CD4-positive, alpha-beta T cell (primary cell): ENCODE results near the gene KCNJ8. TPM values are rescaled to one million over a fixed set of nuclear protein-coding genes. Genes with fewer than 3 reads are reported as not detected.
"Not testable (repeated sequence)": the region's sequence is repeated elsewhere in the genome, so short reads cannot be mapped to it uniquely, and the experiment has no call there.

Source experiments
- ATAC-seq: fragments of 200-7000 bp; cut with Tn5 transposase; one replicate; pipeline ENCODE4 v1.10.0; 2022; ENCODE audit warnings: mild to moderate bottlenecking; ENCODE audit not compliant: poor library complexity
- CTCF ChIA-PET: fragments of 350-600 bp; sonication (Branson Sonifier 250); formaldehyde crosslinking; loops from one replicate; lab custom pipeline; 2021; ENCODE audit warnings: antibody characterized with exemption, inconsistent platforms; lab: Charles Lee
- POLR2A ChIA-PET: fragments of 350-600 bp; sonication (Branson Sonifier 250); formaldehyde crosslinking; loops from one replicate; lab custom pipeline; 2021; ENCODE audit warnings: antibody characterized with exemption, inconsistent platforms; lab: Charles Lee
- DNase-seq, 14 experiments: peaks; one replicate each; pipeline ENCODE4 v3.0.0-alpha.2; 2013 to 2020; ENCODE audit warnings: mixed read lengths in 2 of 14
- H3K27ac ChIP-seq, 2 donors: one replicate each; pipeline versions ENCODE4 v1.5.1 to v1.7.0; 2013; ENCODE audit warnings: low read length in 2 of 2, low read depth in 1 of 2, mild to moderate bottlenecking in 1 of 2
- H3K27me3 ChIP-seq, 2 experiments: 1 replicate in 1 of 2; 2 replicates in 1 of 2; pipeline versions ENCODE4 v1.6.1 to v1.7.0; 2013; ENCODE audit warnings: low read length in 2 of 2, control low read depth in 1 of 2, mild to moderate bottlenecking in 1 of 2, moderate library complexity in 1 of 2; ENCODE audit not compliant: insufficient read depth in 2 of 2, control insufficient read depth in 1 of 2
- H3K36me3 ChIP-seq: one replicate; pipeline ENCODE4 v1.6.1; 2013; ENCODE audit warnings: low read length, control low read depth; ENCODE audit not compliant: insufficient read depth
- H3K4me1 ChIP-seq: one replicate; pipeline ENCODE4 v1.6.1; 2013; ENCODE audit warnings: low read length, control low read depth; ENCODE audit not compliant: insufficient read depth
- H3K4me3 ChIP-seq: one replicate; pipeline ENCODE4 v1.5.1; 2013; ENCODE audit warnings: mild to moderate bottlenecking, low read length, moderate library complexity
- H3K9me3 ChIP-seq, 2 experiments: 1 replicate in 1 of 2; 2 replicates in 1 of 2; pipeline versions ENCODE4 v1.6.1 to v1.7.0; 2013; ENCODE audit warnings: low read length in 2 of 2, mild to moderate bottlenecking in 2 of 2, control low read depth in 1 of 2, moderate library complexity in 1 of 2; ENCODE audit not compliant: control insufficient read depth in 1 of 2, insufficient read depth in 1 of 2
- H3K27ac Mint-ChIP-seq: one replicate; pipeline ENCODE4 v1.8.0; 2020; ENCODE audit warnings: mixed read lengths
- H3K27me3 Mint-ChIP-seq: one replicate; pipeline ENCODE4 v1.8.0; 2021; ENCODE audit warnings: mixed read lengths
- H3K36me3 Mint-ChIP-seq: one replicate; pipeline ENCODE4 v1.8.0; 2021; ENCODE audit warnings: low read depth, mixed read lengths
- H3K4me1 Mint-ChIP-seq: one replicate; pipeline ENCODE4 v1.8.0; 2021; ENCODE audit warnings: low read depth, mixed read lengths
- H3K4me3 Mint-ChIP-seq: one replicate; pipeline ENCODE4 v1.8.0; 2020; ENCODE audit warnings: mild to moderate bottlenecking, mixed read lengths
- H3K9me3 Mint-ChIP-seq: one replicate; pipeline ENCODE4 v1.8.0; 2020; ENCODE audit warnings: mixed read lengths
- intact Hi-C, 2 experiments: fragments of 100-400 bp; cut with DNase I in 1 of 2; cut with micrococcal nuclease in 1 of 2; formaldehyde crosslinking; loops; one replicate each; pipeline versions ENCODE4 v1.15.1 to v1.9.0; 2023 to 2025; cut with DNase I, micrococcal nuclease
- total RNA-seq, 174 experiments: library from RNA in 2 of 174; stranded (reverse) in 2 of 174; gene quantifications; one replicate each; pipeline ENCODE4 v1.2.3 and lab custom pipeline; 2021 to 2026
- TF ChIP-seq, protein P1 (sequence below): fragments of 200-600 bp; IDR thresholded peaks from one replicate; pipeline ENCODE4 v1.8.0; 2022; ENCODE audit warnings: antibody characterized with exemption, mild to moderate bottlenecking

The KCNJ8 gene
- total RNA-seq, 2 experiments from 2014 or later = not detected

DNA sequence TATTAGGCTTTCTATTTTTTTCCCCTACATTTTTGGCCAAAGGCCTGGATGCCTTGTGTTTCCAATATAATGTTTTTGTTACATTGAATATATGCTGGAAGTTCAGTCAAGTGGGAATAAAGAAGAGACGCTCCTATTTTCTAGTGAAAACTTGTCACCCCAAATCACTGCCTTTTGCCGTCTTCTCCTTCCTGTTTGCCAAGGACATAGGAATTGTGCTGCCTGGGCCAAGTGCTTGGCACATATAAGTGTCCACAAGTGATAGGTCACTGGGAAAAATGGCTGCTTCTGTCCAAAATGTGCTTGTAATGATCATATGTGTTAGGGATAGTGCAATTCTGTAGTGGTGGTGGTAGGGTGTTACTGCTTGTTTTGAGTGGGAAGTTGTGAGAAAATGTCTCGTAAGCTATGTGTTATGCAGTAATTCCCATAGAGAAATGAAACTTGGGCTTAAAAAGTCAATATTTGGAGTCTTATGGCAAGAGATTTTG lies 11.6 kb upstream of the KCNJ8 start:
- no peaks in the 10 kb centered on the region for H3K9me3 ChIP-seq
- H3K27ac ChIP-seq = no peak overlapping the region
- H3K27ac Mint-ChIP-seq = no peak overlapping the region
- H3K27me3 ChIP-seq = peaks cover 0 to 3% of the 10 kb centered on the region in 2 experiments
- TF ChIP-seq, protein P1, sequence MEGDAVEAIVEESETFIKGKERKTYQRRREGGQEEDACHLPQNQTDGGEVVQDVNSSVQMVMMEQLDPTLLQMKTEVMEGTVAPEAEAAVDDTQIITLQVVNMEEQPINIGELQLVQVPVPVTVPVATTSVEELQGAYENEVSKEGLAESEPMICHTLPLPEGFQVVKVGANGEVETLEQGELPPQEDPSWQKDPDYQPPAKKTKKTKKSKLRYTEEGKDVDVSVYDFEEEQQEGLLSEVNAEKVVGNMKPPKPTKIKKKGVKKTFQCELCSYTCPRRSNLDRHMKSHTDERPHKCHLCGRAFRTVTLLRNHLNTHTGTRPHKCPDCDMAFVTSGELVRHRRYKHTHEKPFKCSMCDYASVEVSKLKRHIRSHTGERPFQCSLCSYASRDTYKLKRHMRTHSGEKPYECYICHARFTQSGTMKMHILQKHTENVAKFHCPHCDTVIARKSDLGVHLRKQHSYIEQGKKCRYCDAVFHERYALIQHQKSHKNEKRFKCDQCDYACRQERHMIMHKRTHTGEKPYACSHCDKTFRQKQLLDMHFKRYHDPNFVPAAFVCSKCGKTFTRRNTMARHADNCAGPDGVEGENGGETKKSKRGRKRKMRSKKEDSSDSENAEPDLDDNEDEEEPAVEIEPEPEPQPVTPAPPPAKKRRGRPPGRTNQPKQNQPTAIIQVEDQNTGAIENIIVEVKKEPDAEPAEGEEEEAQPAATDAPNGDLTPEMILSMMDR = no peak
- H3K27me3 Mint-ChIP-seq = no peaks in the 10 kb centered on the region
- no peaks in the 10 kb centered on the region for H3K36me3 Mint-ChIP-seq
- H3K4me1 ChIP-seq = no peaks in the 10 kb centered on the region
- no peak for DNase-seq
- CTCF ChIA-PET = no interaction called here
- no peaks in the 10 kb centered on the region for H3K9me3 Mint-ChIP-seq
- no peak overlapping the region for H3K4me3 Mint-ChIP-seq
- ATAC-seq = no peak
- POLR2A ChIA-PET = no interaction called here
- intact Hi-C loops = no loop called here
- H3K4me3 ChIP-seq = no peak overlapping the region
- H3K36me3 ChIP-seq = no peaks in the 10 kb centered on the region
- H3K4me1 Mint-ChIP-seq = no peaks in the 10 kb centered on the region

DNA sequence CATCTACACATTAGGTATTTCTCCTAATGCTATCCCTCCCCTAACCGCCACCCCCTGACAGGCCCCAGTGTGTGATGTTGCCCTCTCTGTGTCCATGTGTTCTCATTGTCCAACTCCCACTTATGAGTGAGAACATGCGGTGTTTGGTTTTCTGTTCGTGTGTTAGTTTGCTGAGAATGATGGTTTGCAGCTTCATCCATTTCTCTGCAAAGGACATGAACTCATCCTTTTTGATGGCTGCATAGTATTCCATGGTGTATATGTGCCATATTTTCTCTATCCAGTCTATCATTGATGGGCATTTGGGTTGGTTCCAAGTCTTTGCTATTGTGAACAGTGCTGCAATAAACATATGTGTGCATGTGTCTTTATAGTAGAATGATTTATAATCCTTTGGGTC lies 8.2 kb upstream of the KCNJ8 start:
- H3K4me1 Mint-ChIP-seq, H3K4me3 Mint-ChIP-seq, intact Hi-C loops, H3K4me3 ChIP-seq, H3K27ac ChIP-seq, H3K36me3 ChIP-seq, H3K27me3 ChIP-seq, H3K27ac Mint-ChIP-seq, H3K9me3 ChIP-seq, POLR2A ChIA-PET, CTCF ChIA-PET, H3K4me1 ChIP-seq, H3K9me3 Mint-ChIP-seq, H3K36me3 Mint-ChIP-seq, ATAC-seq, DNase-seq: not testable (repeated sequence)
- peaks cover 14% of the 10 kb centered on the region for H3K27me3 Mint-ChIP-seq

DNA sequence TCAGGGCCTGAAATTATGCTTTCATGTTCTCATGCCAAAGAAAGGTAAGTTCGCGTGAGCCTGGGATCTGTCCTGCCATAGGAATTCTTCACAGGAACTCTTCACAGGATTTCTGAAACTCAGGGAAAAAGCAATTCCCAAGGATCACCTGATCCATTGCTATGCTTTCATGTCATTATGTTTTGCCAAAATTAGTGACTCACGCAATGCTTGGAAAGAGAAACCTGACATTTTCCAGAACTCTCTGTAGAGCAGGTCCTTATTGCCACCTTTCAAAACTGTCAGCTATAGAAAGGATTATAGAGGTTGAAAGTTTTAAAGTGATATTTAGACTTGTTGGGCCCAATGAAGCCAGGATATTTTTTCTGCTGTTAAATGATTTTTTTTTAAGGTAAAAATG lies 6.3 kb upstream of the KCNJ8 start:
- TF ChIP-seq, protein P1 = no peak
- Mint-ChIP-seq H3K9me3 (no peaks in the 10 kb centered on the region), H3K27me3 (peaks cover 33% of the 10 kb centered on the region), H3K4me3 (no peak overlapping the region), H3K36me3 (no peaks in the 10 kb centered on the region), H3K27ac (no peak overlapping the region), H3K4me1 (no peaks in the 10 kb centered on the region)
- no peak overlapping the region for H3K4me3 ChIP-seq
- H3K27me3 ChIP-seq = peaks cover 6 to 17% of the 10 kb centered on the region in 2 experiments
- DNase-seq = no peak
- no peaks in the 10 kb centered on the region for H3K36me3 ChIP-seq
- H3K27ac ChIP-seq = no peak overlapping the region
- H3K4me1 ChIP-seq = no peaks in the 10 kb centered on the region
- ChIA-PET CTCF (no interaction called here), POLR2A (no interaction called here)
- H3K9me3 ChIP-seq = no peaks in the 10 kb centered on the region
- intact Hi-C loops = no loop called here
- ATAC-seq = no peak

DNA sequence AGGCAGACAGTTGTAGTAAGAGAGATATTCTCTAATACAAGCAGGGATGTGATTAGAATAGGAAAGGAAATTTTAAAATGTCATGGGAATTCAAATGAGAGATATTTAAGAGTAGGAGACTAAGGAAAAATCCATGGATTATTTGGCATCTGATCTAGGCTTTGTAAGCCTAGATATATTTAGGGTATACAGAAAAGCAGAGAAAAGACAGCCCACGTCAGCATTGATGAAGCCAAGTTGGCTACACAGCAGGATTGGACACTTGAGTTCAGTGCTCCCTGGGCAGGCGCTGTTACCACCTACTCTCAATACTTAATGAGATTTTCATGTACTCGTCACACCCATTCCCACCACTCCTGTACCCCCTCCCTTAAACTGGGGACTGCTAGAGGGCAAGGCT lies 1.7 kb upstream of the KCNJ8 start:
- Mint-ChIP-seq H3K27ac (no peak overlapping the region), H3K9me3 (no peaks in the 10 kb centered on the region), H3K4me1 (peaks cover 10% of the 10 kb centered on the region), H3K4me3 (no peak overlapping the region), H3K27me3 (peaks cover 65% of the 10 kb centered on the region), H3K36me3 (no peaks in the 10 kb centered on the region)
- ChIA-PET CTCF (no interaction called here), POLR2A (no interaction called here)
- ATAC-seq (no peak), DNase-seq (no peak)
- H3K9me3 ChIP-seq = peaks cover 0 to 5% of the 10 kb centered on the region in 2 experiments
- no peak overlapping the region for H3K4me3 ChIP-seq
- intact Hi-C loops = no loop called here
- TF ChIP-seq, protein P1 = no peak
- H3K27me3 ChIP-seq = peaks cover 25 to 40% of the 10 kb centered on the region in 2 experiments
- H3K36me3 ChIP-seq = no peaks in the 10 kb centered on the region
- H3K4me1 ChIP-seq = peaks cover 14% of the 10 kb centered on the region
- no peak overlapping the region for H3K27ac ChIP-seq
